NCI-H2196 (cell line): Measurements from ENCODE around the gene NOL4L.

Source experiments
- DNase-seq: peaks from one replicate; lab custom pipeline; 2025; ENCODE audit not compliant: unreplicated experiment; lab: John Stamatoyannopoulos, UW

Gene NOL4L

GRCh38 chr20:32563311-32564272 lies 21.5 kb downstream of the NOL4L start:
- DNase-seq: no peak

GRCh38 chr20:32562495-32562911 lies 22.6 kb downstream of the NOL4L start:
- no peak for DNase-seq

- no peak for DNase-seq
Observed at GRCh38 chr20:32560989-32561830, 23.9 kb downstream of the NOL4L start.

- DNase-seq: no peak
Observed at GRCh38 chr20:32560482-32560988, 24.6 kb downstream of the NOL4L start.

- DNase-seq: no peak
Observed at GRCh38 chr20:32559753-32560380, 25.3 kb downstream of the NOL4L start.

GRCh38 chr20:32559205-32559752 lies 25.9 kb downstream of the NOL4L start:
- DNase-seq: no peak

- DNase-seq: no peak
Observed at GRCh38 chr20:32558526-32558925, 26.6 kb downstream of the NOL4L start.

- no peak for DNase-seq
Observed at GRCh38 chr20:32557319-32557718, 27.8 kb downstream of the NOL4L start.

- DNase-seq: no peak
Observed at GRCh38 chr20:32556312-32557184, 28.6 kb downstream of the NOL4L start.

- DNase-seq: no peak
Observed at GRCh38 chr20:32555584-32555983, 29.5 kb downstream of the NOL4L start.

GRCh38 chr20:32554965-32555289 lies 30.2 kb downstream of the NOL4L start:
- DNase-seq: no peak

GRCh38 chr20:32553618-32554017 lies 31.5 kb downstream of the NOL4L start:
- DNase-seq: no peak

- DNase-seq: no peak
Observed at GRCh38 chr20:32551693-32552092, 33.4 kb downstream of the NOL4L start.

GRCh38 chr20:32549842-32550241 lies 35.3 kb downstream of the NOL4L start:
- DNase-seq: no peak

- no peak for DNase-seq
Observed at GRCh38 chr20:32547753-32548034, 37.4 kb downstream of the NOL4L start.

GRCh38 chr20:32546918-32547752 lies 38.0 kb downstream of the NOL4L start:
- DNase-seq: no peak

- no peak for DNase-seq
Observed at GRCh38 chr20:32544893-32545840, 40.0 kb downstream of the NOL4L start.

GRCh38 chr20:32544260-32544722 lies 40.8 kb downstream of the NOL4L start:
- DNase-seq: no peak
